DND-41 (cell line): ENCODE results near the gene DUSP2.

Source experiments
- ATAC-seq: fragments of 200-7000 bp; cut with Tn5 transposase; 3 replicates; pipeline ENCODE4 v1.9.1; 2021; ENCODE audit warnings: low read depth; ENCODE audit not compliant: insufficient read depth
- DNase-seq: peaks from one replicate; pipeline ENCODE4 v3.0.0-alpha.2; 2020
- H2AFZ ChIP-seq: 2 replicates; pipeline ENCODE4 v1.6.0; 2012; ENCODE audit warnings: low read depth, low read length
- H3K27ac ChIP-seq: 2 replicates; pipeline ENCODE4 v1.5.1; 2012; ENCODE audit warnings: low read length, inconsistent platforms
- H3K27me3 ChIP-seq: fragments of 200-600 bp; sonication (generic); 2 replicates; pipeline ENCODE4 v1.6.0; 2012; ENCODE audit warnings: low read length, mild to moderate bottlenecking, inconsistent platforms; ENCODE audit not compliant: insufficient read depth, poor library complexity
- H3K36me3 ChIP-seq: 2 replicates; pipeline ENCODE4 v1.5.1; 2012; ENCODE audit warnings: low read length, inconsistent platforms; ENCODE audit not compliant: insufficient read depth
- H3K4me1 ChIP-seq: 2 replicates; pipeline ENCODE4 v1.5.1; 2012; ENCODE audit warnings: mild to moderate bottlenecking, low read length; ENCODE audit not compliant: insufficient read depth
- H3K4me2 ChIP-seq: 2 replicates; pipeline ENCODE4 v1.6.0; 2012; ENCODE audit warnings: mild to moderate bottlenecking, moderate library complexity, low read length, inconsistent platforms; ENCODE audit not compliant: insufficient read depth
- H3K4me3 ChIP-seq, 2 experiments: fragments of 200-600 bp in 1 of 2; shearing (Covaris generic) in 1 of 2; 2 replicates each; pipeline ENCODE4 v1.5.1; 2012 to 2016; ENCODE audit warnings: inconsistent platforms in 2 of 2, low read length in 2 of 2, mild to moderate bottlenecking in 2 of 2, low read depth in 1 of 2, moderate library complexity in 1 of 2
- H3K79me2 ChIP-seq: 2 replicates; pipeline ENCODE4 v1.6.0; 2012; ENCODE audit warnings: low read length, inconsistent platforms; ENCODE audit not compliant: insufficient read depth
- H3K9ac ChIP-seq: 2 replicates; pipeline ENCODE4 v1.6.0; 2012; ENCODE audit warnings: low read depth, mild to moderate bottlenecking, inconsistent platforms, low read length, moderate library complexity
- H3K9me3 ChIP-seq: 2 replicates; pipeline ENCODE4 v1.5.1; 2012; ENCODE audit warnings: low read length, moderate library complexity, mild to moderate bottlenecking, inconsistent platforms; ENCODE audit not compliant: insufficient read depth, severe bottlenecking
- H4K20me1 ChIP-seq: 2 replicates; pipeline ENCODE4 v1.6.0; 2012; ENCODE audit warnings: low read length; ENCODE audit not compliant: insufficient read depth
- CTCF ChIP-seq: IDR thresholded peaks from 2 replicates; pipeline ENCODE4 v1.5.1; 2012; ENCODE audit warnings: borderline replicate concordance, low read length, moderate library complexity, mild to moderate bottlenecking; ENCODE audit not compliant: poor library complexity, severe bottlenecking; ENCODE audit errors: extremely low read depth
- EZH2 ChIP-seq: IDR thresholded peaks from 3 replicates; pipeline ENCODE4 v1.6.1; 2012; ENCODE audit warnings: borderline replicate concordance, low read depth, mild to moderate bottlenecking, moderate library complexity, low read length, inconsistent platforms; ENCODE audit not compliant: severe bottlenecking

DUSP2 gene

GRCh38 chr2:96113951-96114350 is 31.3 kb downstream of the DUSP2 start:
- Histone ChIP-seq H3K27me3 (no peaks in the 10 kb centered on the region), H4K20me1 (no peaks in the 10 kb centered on the region), H3K36me3 (no peaks in the 10 kb centered on the region), H3K9ac (no peak overlapping the region), H3K27ac (no peak overlapping the region), H3K9me3 (no peaks in the 10 kb centered on the region), H3K4me3 (no peak overlapping the region), H3K79me2 (no peaks in the 10 kb centered on the region), H2AFZ (no peak overlapping the region), H3K4me2 (no peak overlapping the region), H3K4me1 (no peaks in the 10 kb centered on the region)
- no peak for ATAC-seq
- no peak for TF ChIP-seq EZH2
- TF ChIP-seq CTCF, result no peak
- DNase-seq, result no peak

- TF ChIP-seq CTCF, result peak; percentile 41
- no peak for TF ChIP-seq EZH2
- DNase-seq, result no peak
Observed at GRCh38 chr2:96113367-96113677, 31.9 kb downstream of the DUSP2 start.

DNA sequence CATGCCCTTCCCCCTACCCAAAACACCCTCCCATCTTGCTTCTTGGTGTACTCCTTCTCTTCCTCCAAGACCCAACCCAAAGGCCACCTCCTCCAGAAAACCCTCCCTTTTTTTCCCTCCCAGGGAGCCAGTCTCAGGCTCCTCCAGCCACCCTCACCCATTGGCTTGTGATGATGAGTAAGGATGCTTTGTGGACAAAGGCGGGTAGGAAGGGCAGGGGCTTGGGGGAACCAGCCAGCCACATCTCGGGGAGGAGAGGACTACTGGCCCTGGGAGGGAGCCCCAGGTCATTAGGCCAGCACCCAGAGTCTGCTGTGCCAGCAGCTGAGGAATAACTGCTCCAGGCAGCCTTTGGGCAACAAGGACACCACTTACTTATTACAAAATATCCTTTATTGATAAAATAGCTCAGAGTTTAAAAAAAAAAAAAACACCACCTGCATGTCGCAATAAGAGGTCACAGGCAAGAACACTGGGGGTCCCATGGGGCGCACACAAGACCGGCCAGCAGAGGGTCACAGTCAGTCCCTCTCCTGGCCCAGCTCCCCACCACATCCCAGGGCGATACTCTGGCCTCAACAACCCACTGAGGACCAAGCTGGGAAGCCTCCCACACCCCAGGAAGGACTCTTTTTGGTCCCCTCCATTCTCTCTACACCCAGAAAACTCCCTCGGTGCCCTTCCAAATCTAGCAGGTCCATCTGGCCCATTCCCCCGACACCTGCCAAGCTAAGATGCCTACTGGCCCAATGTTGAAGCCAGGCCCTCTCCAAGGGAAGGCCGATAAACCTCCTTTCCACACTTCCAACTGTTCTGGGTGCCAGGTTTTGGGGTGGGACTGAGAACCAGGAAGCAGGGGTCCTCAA is 32.5 kb downstream of the DUSP2 start:
- Histone ChIP-seq H4K20me1 (no peaks in the 10 kb centered on the region), H3K9me3 (no peaks in the 10 kb centered on the region), H3K4me3 (no peak overlapping the region), H3K27ac (no peak overlapping the region), H3K4me2 (no peak overlapping the region), H2AFZ (no peak overlapping the region), H3K27me3 (no peaks in the 10 kb centered on the region), H3K9ac (no peak overlapping the region), H3K4me1 (no peaks in the 10 kb centered on the region), H3K36me3 (no peaks in the 10 kb centered on the region), H3K79me2 (no peaks in the 10 kb centered on the region)
- no peak for TF ChIP-seq EZH2
- TF ChIP-seq CTCF, result no peak
- DNase-seq (no peak), ATAC-seq (no peak)

More at GRCh38 chr2:96113367-96113677, 31.9 kb downstream of the DUSP2 start:
- Histone ChIP-seq H3K4me2 (no peak overlapping the region), H3K4me3 (no peak overlapping the region), H3K4me1 (no peaks in the 10 kb centered on the region), H3K36me3 (no peaks in the 10 kb centered on the region), H3K9ac (no peak overlapping the region), H3K27me3 (no peaks in the 10 kb centered on the region), H3K79me2 (no peaks in the 10 kb centered on the region), H3K9me3 (no peaks in the 10 kb centered on the region), H2AFZ (no peak overlapping the region), H3K27ac (no peak overlapping the region), H4K20me1 (no peaks in the 10 kb centered on the region)
- peak; percentile 57; the same call in 2 of the 3 replicates for ATAC-seq
